Lower lobe of right lung (tissue), 2 donors: Measurements from ENCODE around the gene NOTCH4. TPM values are rescaled to one million over a fixed set of nuclear protein-coding genes. Genes with fewer than 3 reads are reported as not detected.
"Not testable (repeated sequence)": the region's sequence is repeated elsewhere in the genome, so short reads cannot be mapped to it uniquely, and the experiment has no call there.

Experiments
- ATAC-seq, 2 donors: fragments of 200-7000 bp; cut with Tn5 transposase; one replicate each; pipeline ENCODE4 v1.9.1; 2020 to 2022; ENCODE audit warnings: mild to moderate bottlenecking in 2 of 2, moderate library complexity in 2 of 2
- DNase-seq: peaks from one replicate; pipeline ENCODE4 v3.0.0-alpha.2; 2020
- H3K27ac ChIP-seq: fragments of 200-600 bp; one replicate; pipeline ENCODE4 v1.8.0; 2022
- H3K27me3 ChIP-seq: fragments of 200-600 bp; one replicate; pipeline ENCODE4 v1.8.0; 2022; ENCODE audit warnings: low read depth
- H3K36me3 ChIP-seq: fragments of 200-600 bp; one replicate; pipeline ENCODE4 v1.8.0; 2022; ENCODE audit warnings: mild to moderate bottlenecking
- H3K4me1 ChIP-seq: fragments of 200-600 bp; one replicate; pipeline ENCODE4 v1.8.0; 2022
- H3K4me3 ChIP-seq: fragments of 200-600 bp; one replicate; pipeline ENCODE4 v1.8.0; 2022; ENCODE audit warnings: mild to moderate bottlenecking
- H3K9me3 ChIP-seq: fragments of 200-600 bp; one replicate; pipeline ENCODE4 v1.8.0; 2022
- CTCF ChIP-seq: fragments of 200-600 bp; IDR thresholded peaks from one replicate; pipeline ENCODE4 v1.8.0; 2022; ENCODE audit warnings: antibody characterized with exemption, mild to moderate bottlenecking
- intact Hi-C: fragments of 100-400 bp; cut with DNase I; formaldehyde crosslinking; loops from one replicate; pipeline ENCODE4 v1.11.0; 2022
- total RNA-seq: library from RNA; stranded (reverse); fragmentation: NEBNext Ultra II Directional; extraction: Animal tissue kit (Norgen Biotek cat#: 25700); gene quantifications from one replicate; pipeline ENCODE4 v1.2.1, GENCODE V29; 2021
- donor health status: DM: no; HTN: yes; CAD: no; lungs with severe emphysema.

Gene NOTCH4
- total RNA-seq, 1 donor from 2014 or later: 63.6 TPM

- intact Hi-C loops: no loop called here
- Histone ChIP-seq H3K27me3 (no peaks in the 10 kb centered on the region), H3K36me3 (peaks cover 26% of the 10 kb centered on the region), H3K4me1 (peaks cover 65% of the 10 kb centered on the region), H3K9me3 (no peaks in the 10 kb centered on the region), H3K27ac (peak overlapping the region; percentile 91), H3K4me3 (peak overlapping the region; percentile 76)
- ATAC-seq (peak; percentile 0 to 2), DNase-seq (no peak)
- no peak for TF ChIP-seq CTCF
Observed at GRCh38 chr6:32189069-32189741, 34.7 kb downstream of the NOTCH4 start.

- no peaks in the 10 kb centered on the region for H3K9me3 ChIP-seq
- TF ChIP-seq CTCF: no peak
- H3K4me3 ChIP-seq: peak overlapping the region; percentile 76
- intact Hi-C loops: no loop called here
- peaks cover 65% of the 10 kb centered on the region for H3K4me1 ChIP-seq
- peaks cover 27% of the 10 kb centered on the region for H3K36me3 ChIP-seq
- DNase-seq: no peak
- no peaks in the 10 kb centered on the region for H3K27me3 ChIP-seq
- peak overlapping the region; percentile 91 for H3K27ac ChIP-seq
- ATAC-seq: no peak
Observed at GRCh38 chr6:32188381-32189068, 35.3 kb downstream of the NOTCH4 start.

GRCh38 chr6:32187725-32188380, 36.0 kb downstream of the NOTCH4 start:
- H3K4me1 ChIP-seq: peaks cover 62% of the 10 kb centered on the region
- H3K9me3 ChIP-seq, H3K27me3 ChIP-seq, DNase-seq, intact Hi-C loops, ATAC-seq: not testable (repeated sequence)
- peak overlapping the region; percentile 76 for H3K4me3 ChIP-seq
- peak overlapping the region; percentile 91 for H3K27ac ChIP-seq
- peaks cover 32% of the 10 kb centered on the region for H3K36me3 ChIP-seq

GRCh38 chr6:32187009-32187709, 36.7 kb downstream of the NOTCH4 start:
- ATAC-seq (no peak), DNase-seq (no peak)
- Histone ChIP-seq H3K4me1 (peaks cover 55% of the 10 kb centered on the region), H3K4me3 (no peak overlapping the region), H3K27ac (peak overlapping the region; percentile 91), H3K9me3 (no peaks in the 10 kb centered on the region), H3K27me3 (no peaks in the 10 kb centered on the region), H3K36me3 (peaks cover 38% of the 10 kb centered on the region)
- intact Hi-C loops: no loop called here
- TF ChIP-seq CTCF: no peak

GRCh38 chr6:32186151-32186840, 37.6 kb downstream of the NOTCH4 start:
- Histone ChIP-seq H3K4me1 (peaks cover 52% of the 10 kb centered on the region), H3K27ac (peak overlapping the region; percentile 64), H3K36me3 (peaks cover 41% of the 10 kb centered on the region)
- H3K4me3 ChIP-seq, DNase-seq, H3K27me3 ChIP-seq, intact Hi-C loops, H3K9me3 ChIP-seq, ATAC-seq: not testable (repeated sequence)

GRCh38 chr6:32185681-32186131, 38.2 kb downstream of the NOTCH4 start:
- H3K27me3 ChIP-seq, intact Hi-C loops, H3K9me3 ChIP-seq, H3K4me3 ChIP-seq: not testable (repeated sequence)
- H3K4me1 ChIP-seq: peaks cover 46% of the 10 kb centered on the region
- DNase-seq (peak; percentile 86), ATAC-seq (peak; percentile 75 to 79)
- peak overlapping the region; percentile 74 for H3K27ac ChIP-seq
- peaks cover 47% of the 10 kb centered on the region for H3K36me3 ChIP-seq
